OCI-M2 (cell line): ENCODE data around the gene OVAAL.

ENCODE experiments used
- DNase-seq: peaks from one replicate; lab custom pipeline; 2025; ENCODE audit not compliant: unreplicated experiment; lab: John Stamatoyannopoulos, UW

Gene OVAAL

DNA sequence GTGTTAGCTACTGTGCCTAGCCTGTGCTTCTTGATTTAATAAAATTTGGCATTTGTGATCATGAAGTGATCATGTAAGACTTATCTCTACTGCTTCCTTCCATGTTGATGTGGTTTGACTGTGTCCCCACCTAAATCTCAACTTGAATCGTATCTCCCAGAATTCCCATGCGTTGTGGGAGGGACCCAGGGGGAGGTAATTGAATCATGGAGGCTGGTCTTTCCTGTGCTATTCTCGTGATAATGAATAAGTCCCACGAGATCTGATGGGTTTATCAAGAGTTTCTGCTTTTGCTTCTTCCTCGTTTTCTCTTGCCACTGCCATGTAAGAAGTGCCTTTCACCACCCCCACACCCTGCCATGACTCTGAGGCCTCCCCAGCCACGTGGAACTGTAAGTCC lies at the start of gene OVAAL:
TSS of gene OVAAL (plus strand) at position 301 of the 400 bp plus-strand sequence.
- DNase-seq, result no peak

DNA sequence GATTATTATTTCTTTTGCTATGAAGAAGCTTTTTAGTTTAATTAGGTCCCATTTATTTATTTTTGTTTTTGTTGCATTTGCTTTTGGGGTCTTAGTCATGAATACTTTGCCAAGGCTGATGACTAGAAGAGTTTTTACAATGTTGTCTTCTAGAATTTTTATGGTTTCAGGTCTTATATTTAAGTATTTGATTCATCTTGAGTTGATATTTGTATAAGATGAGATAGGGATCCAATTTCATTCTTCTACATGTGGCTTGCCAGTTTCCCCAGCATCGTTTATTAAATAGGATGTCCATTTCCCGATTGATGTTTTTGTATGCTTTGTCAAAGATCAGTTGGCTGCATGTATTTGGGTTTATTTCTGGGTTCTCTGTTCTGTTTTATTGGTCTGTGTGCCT lies 47.9 kb upstream of the OVAAL start:
- DNase-seq, result no peak

DNA sequence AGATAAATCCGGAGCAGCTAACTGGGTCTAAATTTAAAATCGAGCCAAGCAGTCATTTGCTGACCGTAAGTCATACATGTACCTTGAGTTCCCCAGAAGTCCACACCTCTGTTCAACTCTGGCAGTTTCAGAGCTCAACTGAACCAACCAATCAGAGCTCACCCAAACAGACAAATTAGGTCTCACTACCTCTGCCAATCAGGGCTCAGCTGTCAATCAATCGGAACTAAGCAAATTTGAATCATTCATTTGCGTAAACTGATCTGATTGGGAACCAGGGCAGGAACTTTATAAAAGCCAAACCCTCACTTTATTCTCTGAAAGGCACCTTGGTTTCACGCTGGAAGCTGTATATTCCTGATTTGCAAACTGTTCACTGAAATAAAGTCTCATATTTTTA lies 45.2 kb upstream of the OVAAL start:
- no peak for DNase-seq

DNA sequence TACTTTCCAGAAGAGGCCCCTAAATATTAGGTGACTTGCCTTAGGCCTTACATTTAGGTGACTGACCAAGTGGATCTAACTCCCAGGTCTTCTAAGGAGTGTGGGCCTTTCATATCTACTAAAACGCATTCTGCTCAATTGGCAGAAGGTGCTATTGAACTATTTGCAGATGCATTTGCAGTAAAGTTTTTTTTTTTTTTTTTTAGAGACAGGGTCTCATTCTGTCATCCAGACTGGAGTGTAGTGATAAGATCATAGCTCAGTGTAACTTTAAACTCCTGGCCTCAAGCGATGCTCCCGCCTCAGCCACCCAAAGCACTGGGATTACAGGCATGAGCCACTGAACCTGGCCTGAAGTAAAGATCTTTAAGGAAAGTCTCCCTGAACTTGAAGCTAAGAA lies 43.4 kb upstream of the OVAAL start:
- DNase-seq, result no peak

DNA sequence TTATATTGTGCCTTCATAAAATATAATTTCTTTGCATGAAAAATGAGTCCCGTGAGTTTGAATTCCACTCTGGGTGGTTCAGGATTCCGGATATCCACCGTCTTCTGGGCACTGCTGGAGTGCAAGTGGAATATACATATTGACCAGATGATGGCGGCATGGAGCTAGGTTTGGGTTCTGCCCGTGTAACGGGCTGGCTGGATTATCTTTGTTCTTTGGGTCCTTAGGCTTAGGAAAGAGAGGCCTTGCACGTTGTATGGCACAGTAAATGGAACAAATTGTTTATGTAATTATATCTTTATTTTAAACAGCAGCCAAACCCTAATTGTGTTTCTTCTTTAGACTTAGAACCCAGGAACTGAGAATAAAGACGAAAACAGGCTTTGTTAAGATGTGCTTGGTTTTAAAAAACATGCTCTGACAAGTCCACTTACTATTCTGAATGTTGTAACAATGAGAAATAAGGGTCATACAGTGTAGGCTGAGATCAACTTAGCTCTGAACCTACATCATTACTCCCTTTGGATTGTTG lies 42.8 kb upstream of the OVAAL start:
- DNase-seq, result peak; percentile 16

- DNase-seq, result no peak
Measured at GRCh38 chr1:180519846-180520245, 38.9 kb upstream of the OVAAL start.

DNA sequence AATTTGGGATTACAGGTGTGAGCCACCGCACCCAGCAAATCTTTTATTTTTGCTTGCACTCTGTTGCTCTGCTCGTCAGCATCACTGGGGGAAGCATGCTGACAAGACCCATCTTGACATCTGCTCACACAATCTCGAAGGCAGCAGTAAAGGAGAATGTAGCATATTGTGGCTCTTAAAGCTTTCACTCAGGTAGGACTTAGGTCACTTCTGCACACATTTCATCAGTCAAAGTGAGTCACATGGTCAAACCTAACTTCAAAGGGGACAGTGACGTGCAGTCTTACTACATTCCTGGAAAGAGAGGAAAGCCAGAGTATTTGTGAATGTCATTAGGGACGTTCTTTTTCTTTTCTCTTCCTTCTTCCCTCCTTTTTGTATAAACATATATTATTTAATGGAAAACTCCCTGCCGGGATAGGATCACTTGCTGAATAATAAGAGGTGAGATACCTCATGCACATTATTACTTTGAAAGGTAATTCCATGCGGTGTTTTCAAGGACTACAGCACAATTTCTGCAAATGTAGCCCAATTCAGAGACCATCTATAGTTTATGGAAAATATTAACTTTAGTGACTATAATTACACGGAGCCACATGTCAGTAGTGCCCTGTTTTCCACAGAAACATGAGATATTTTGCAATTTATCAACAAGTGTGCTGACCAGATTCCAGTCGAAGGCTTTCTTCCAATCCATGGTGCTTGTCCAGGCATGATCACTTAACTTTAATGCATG lies 37.1 kb upstream of the OVAAL start:
- no peak for DNase-seq

- no peak for DNase-seq
Measured at GRCh38 chr1:180522213-180522515, 36.6 kb upstream of the OVAAL start.

DNA sequence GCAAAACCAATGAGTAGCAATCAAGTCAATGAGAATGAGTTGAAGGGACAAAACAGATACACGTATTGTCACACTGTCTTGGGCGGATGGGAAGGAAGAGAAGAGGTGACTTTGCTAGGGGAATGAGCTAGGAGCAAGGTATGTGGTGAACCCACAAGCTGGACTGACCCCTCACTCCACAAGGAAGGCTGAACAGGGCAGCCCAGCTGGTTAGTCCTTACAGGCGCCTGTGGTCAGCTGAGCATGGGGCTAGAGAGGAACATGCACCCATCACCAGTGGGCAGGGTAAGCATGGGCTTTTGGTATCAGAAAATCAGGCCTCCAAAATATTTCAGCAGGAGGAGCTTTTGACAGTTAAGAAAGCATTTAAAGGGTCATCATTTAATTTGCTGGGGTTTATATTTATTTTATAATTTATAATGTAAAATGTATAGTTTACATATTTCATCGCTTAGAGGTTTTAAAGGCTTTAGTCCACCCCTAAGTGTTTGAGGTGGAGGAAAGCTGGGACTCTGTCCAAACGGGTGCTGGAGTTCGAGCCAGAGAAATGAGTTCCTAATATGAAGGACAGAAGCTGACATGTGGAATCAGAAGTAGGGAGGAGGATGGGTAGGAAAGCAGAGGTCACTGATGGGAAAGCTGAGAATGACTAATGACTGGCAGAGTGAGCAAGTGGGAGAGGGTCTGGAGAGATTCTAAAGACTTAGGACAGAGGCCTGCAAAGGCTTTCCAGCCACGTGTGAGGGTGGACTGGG lies 34.4 kb upstream of the OVAAL start:
- no peak for DNase-seq

DNA sequence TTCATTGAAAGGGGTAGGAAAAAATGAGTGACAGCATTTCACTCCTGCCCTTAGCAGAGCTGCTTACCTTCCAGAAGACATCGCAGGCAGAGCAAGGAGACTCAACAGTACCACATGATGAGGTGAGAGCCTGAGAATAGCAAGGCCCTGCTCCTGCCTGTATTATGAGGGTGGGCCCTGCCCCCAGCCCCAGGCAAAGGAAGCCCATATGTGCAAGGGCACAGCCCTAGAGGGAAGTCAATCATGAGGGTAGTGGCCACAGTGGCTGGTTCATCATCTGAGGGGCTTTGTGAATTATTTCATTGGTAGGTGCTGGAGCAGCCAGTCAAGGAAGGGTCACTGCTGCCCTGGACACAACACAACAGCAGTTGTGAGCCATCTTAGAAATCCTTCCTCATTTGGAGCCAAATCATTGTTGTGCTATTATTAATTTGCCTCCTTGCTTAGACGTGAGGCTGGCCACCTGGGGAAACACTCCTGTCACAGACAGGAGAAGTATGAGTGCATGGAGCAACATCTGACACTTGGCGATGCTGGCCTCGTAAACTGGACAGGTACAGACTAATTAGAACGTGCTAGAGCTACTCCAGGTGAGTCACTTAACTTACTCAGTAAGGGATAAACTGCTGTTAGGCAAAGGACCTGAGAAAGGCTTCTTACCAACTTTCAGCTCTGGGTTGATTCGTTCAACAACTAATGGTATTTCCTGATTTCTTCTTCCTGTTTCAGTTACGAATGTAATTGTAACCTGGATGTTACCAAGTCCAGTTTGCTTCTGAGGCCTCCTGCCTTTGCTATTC lies 33.6 kb upstream of the OVAAL start:
- no peak for DNase-seq

- no peak for DNase-seq
Measured at GRCh38 chr1:180525715-180526039, 33.1 kb upstream of the OVAAL start.

DNA sequence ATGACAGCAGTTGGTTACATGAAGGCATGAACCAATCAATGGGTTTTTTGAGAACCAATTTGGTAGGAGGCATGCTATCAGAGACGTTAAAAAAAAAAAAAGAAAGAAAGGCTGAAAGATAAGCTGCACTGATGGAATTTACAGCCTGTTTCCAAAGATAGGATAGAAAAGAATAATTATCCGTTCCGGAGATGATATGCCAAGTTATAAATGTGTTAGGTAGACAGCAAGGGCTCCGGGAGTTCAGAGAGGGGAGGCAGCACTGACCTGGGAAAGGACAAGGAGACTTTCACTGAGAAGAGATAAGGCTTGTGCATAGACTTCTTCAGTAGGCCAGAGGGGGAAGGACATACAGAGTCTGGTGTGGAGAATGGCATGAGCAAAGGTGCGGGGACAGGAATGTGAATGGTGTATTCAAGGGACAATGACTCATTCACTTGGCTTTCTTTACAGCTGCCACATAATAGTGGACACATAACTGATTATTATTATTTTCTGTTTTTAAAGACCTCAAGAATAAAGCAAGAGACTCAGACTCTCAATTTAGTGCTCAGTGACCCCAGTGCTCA lies 31.6 kb upstream of the OVAAL start:
- peak; percentile 10 for DNase-seq

- no peak for DNase-seq
Measured at GRCh38 chr1:180528868-180529470, 29.8 kb upstream of the OVAAL start.

- no peak for DNase-seq
Measured at GRCh38 chr1:180530501-180530900, 28.3 kb upstream of the OVAAL start.

- DNase-seq, result no peak
Measured at GRCh38 chr1:180532854-180533253, 25.9 kb upstream of the OVAAL start.

DNA sequence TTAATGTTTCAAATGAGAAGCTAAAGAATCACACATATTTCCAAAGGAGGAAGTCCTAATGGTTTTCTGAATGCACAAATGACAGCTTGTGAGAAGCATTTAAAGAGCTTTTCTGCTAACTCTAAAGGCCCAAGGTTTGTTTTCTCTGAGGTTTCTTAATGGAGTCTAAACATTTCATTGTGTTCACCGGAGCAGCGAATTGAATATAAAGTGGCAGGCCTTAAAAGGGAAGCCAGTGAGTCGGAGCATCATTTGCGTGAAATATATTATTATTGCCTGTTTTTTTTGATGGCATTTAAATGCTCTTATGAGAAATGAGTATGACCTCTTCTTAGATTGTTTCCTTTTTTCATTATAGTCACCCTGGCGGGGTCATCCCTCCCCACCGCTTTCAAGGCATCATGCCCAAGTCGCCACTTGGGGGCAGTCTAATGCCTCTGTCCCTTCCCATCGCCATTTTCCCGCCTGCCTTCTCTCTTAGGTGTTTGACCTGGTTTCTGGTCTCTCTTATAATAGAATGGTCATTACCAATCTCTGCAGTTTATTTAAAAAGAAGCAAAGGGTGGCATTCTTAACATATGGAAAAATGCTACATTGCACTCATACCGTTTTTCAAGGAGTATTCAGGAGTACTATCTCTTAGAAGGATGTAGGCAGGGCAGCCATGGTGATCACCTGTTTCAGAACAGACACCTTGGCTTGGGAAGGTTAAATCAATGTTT lies 25.3 kb upstream of the OVAAL start:
- peak; percentile 2 for DNase-seq

- no peak for DNase-seq
Measured at GRCh38 chr1:180534214-180534613, 24.6 kb upstream of the OVAAL start.

DNA sequence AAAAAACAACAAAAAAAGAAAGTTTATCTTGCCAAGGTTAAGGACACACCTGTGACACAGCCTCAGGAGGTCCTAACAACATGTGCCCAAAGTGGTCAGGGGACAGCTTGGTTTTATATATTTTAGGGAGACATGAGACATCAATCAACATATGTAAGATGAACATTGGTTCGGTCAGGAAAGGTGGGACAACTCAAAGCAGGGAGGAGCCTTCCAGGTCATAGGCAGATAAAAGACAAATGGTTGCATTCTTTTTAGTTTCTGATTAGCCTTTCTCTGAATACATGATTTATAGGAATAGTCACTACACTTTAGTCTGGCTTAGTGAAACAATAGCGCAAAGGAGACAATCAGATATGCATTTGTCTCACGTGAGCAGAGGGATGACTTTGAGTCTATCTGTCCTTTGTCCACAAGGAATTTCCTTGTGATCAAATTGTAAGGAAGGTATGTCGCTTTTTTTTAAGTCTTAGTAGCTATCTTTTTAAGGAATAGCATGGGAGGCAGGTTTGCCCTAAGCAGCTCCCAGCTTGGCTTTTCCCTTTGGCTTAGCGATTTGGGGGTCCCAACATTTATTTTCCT lies 23.3 kb upstream of the OVAAL start:
- DNase-seq, result no peak

DNA sequence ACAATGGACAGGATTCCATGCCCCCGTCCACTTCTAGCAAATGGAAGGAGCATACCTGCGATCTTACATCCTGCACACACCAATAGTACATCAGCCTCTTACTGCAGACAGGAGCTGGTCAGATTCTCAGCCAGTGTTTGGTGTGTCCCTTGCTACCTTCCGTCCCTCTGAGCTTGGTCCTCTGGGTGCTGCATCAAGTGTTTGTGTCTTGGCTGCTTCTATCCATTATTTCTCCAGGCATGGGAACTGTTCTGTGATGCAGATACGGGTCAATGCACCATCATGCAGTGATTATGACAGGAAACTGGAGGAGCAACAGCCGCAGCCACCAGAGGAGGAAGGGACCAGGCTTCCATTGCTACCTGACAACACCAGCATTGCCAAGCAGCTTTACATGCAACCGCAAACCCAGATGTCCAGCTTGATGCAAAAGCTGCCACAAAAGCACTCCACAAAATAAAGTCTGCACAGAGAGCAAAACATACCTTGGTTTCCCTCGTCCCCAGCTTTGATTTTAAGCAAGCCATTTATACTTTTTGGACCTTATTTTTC lies 21.9 kb upstream of the OVAAL start:
- DNase-seq, result no peak

DNA sequence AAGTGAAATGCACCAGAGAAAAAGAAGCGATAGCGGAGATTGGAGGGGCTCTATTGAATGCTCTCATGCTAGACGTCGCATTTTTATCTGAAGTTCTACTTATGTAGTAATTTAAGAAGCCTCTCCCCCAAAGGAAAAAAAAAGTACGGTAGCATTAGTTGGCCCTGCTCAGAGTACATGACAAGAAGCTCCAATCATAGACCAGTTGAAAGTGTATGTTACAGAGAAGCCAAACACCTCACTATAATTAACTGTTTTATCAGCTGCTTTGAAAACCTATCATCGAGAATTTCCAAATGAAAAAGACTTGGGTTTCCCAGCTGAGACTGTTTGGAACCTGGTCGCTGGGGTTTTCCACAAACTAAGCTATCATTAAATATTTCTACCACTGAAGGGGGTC lies 19.6 kb upstream of the OVAAL start:
- DNase-seq, result no peak
